Pancreas (tissue), 10 donors: ENCODE measurements around the gene NOS1. TPM values are rescaled to one million over a fixed set of nuclear protein-coding genes. Genes with fewer than 3 reads are reported as not detected.

Source experiments
- ATAC-seq, 4 donors: fragments of 200-7000 bp; cut with Tn5 transposase; one replicate each; pipeline versions ENCODE4 v1.8.0 to v1.9.1; 2020; ENCODE audit warnings: mild to moderate bottlenecking in 4 of 4, moderate library complexity in 4 of 4
- DNase-seq, 6 donors: peaks; one replicate each; pipeline ENCODE4 v3.0.0-alpha.2; 2020
- FAIRE-seq: peaks from 2 replicates; lab custom pipeline; 2012; peaks lifted over from hg19 to GRCh38; lab: Jason Lieb, UNC
- H3K27ac ChIP-seq, 4 donors: fragments of 200-600 bp; sonication (generic); 1 replicate in 3 of 4; 2 replicates in 1 of 4; pipeline versions ENCODE4 v1.5.0 to v1.8.0; 2020
- H3K27me3 ChIP-seq, 4 donors: fragments of 200-600 bp; one replicate each; pipeline ENCODE4 v1.8.0; 2021
- H3K36me3 ChIP-seq, 3 donors: fragments of 200-600 bp; sonication (generic) in 1 of 3; one replicate each; pipeline versions ENCODE4 v1.5.0 to v1.8.0; 2020 to 2021
- H3K4me1 ChIP-seq, 3 donors: fragments of 200-600 bp; one replicate each; pipeline ENCODE4 v1.8.0; 2021
- H3K4me3 ChIP-seq, 4 donors: fragments of 200-600 bp; sonication (generic) in 2 of 4; one replicate each; pipeline versions ENCODE4 v1.5.0 to v1.8.0; 2020 to 2021
- H3K9me3 ChIP-seq, 4 donors: fragments of 200-600 bp; one replicate each; pipeline ENCODE4 v1.8.0; 2021
- CTCF ChIP-seq, 4 donors: fragments of 200-600 bp; sonication (generic) in 3 of 4; IDR thresholded peaks; one replicate each; pipeline versions ENCODE4 v1.5.0 to v1.8.0; 2021; ENCODE audit warnings: antibody characterized with exemption in 4 of 4
- WGBS, 2 donors: extraction: QIAGEN DNeasy Blood & Tissue Kit; methylation state at CpG; one replicate each; pipeline ENCODE4 v1.1.7; 2013; 5-methylcytosine and 5-hydroxymethylcytosine counted together
- intact Hi-C, 3 donors: fragments of 100-400 bp; cut with DNase I; formaldehyde crosslinking; loops; one replicate each; pipeline versions ENCODE4 v1.11.1 to v1.14.2; 2022
- polyA plus RNA-seq, 2 donors: library from polyadenylated mRNA; stranded (reverse); fragments of 200-250 nt; gene quantifications; one replicate each; pipeline ENCODE4 v1.2.3, GENCODE V29; 2013
- total RNA-seq, 6 donors: library from RNA; stranded (reverse); fragmentation: NEBNext Ultra II Directional in 4 of 6; extraction: Animal tissue kit (Norgen Biotek cat#: 25700) in 4 of 6; gene quantifications; one replicate each; pipeline versions ENCODE4 v1.2.1 to v1.2.4, GENCODE V29; 2021 to 2023
- donor health status: healthy with polysubstance abuse.
- donor health status: DM: no; HTN: no; CAD: no; lungs with moderate emphysema.
- donor health status: DM: no; HTN: no; CAD: no.
- donor health status: control.
- donor health status: control.
- donor health status: Bipolar disorder and iron deficiency.
- donor health status: DM: yes; HTN: yes; CAD: no.
- donor health status: DM: no; HTN: no; CAD: no.
- donor health status: DM: no; HTN: no; CAD: no.
- donor health status: DM: yes; HTN: yes; CAD: no.

NOS1 gene
- total and polyA plus RNA-seq, 8 donors, result 0.14 to 2.0 (median 0.91) TPM

GRCh38 chr12:117347588-117347987, 13.8 kb downstream of the NOS1 start:
- intact Hi-C loops, result no loop called here
- Histone ChIP-seq H3K9me3 (no peaks in the 10 kb centered on the region), H3K27ac (no peak overlapping the region), H3K4me1 (no peaks in the 10 kb centered on the region), H3K27me3 (no peaks in the 10 kb centered on the region), H3K36me3 (no peaks in the 10 kb centered on the region), H3K4me3 (no peak overlapping the region)
- ATAC-seq (no peak), DNase-seq (no peak), FAIRE-seq (no peak)
- no peak for TF ChIP-seq CTCF (IDR thresholded peaks at IDR 0.05)
- WGBS, 2 donors, result 78 to 82% methylated on average over 4 of the region's 4 CpGs

- FAIRE-seq (no peak), ATAC-seq (no peak), DNase-seq (no peak)
- no peak for TF ChIP-seq CTCF (IDR thresholded peaks at IDR 0.05)
- no peaks in the 10 kb centered on the region for H3K36me3 ChIP-seq
- 94 to 98% methylated on average over 4 to 5 of the region's 5 CpGs for WGBS, 2 donors
- no peak overlapping the region for H3K4me3 ChIP-seq
- H3K27me3 ChIP-seq, result no peaks in the 10 kb centered on the region
- no peak overlapping the region for H3K27ac ChIP-seq
- no peaks in the 10 kb centered on the region for H3K4me1 ChIP-seq
- intact Hi-C loops, result no loop called here
- H3K9me3 ChIP-seq, result no peaks in the 10 kb centered on the region
Measured at GRCh38 chr12:117344716-117345115, 16.7 kb downstream of the NOS1 start.

- no peaks in the 10 kb centered on the region for H3K27me3 ChIP-seq
- DNase-seq (no peak), ATAC-seq (no peak), FAIRE-seq (no peak)
- H3K36me3 ChIP-seq, result no peaks in the 10 kb centered on the region
- H3K4me1 ChIP-seq, result no peaks in the 10 kb centered on the region
- intact Hi-C loops, result no loop called here
- no peak for TF ChIP-seq CTCF (IDR thresholded peaks at IDR 0.05)
- no peak overlapping the region for H3K4me3 ChIP-seq
- H3K9me3 ChIP-seq, result no peaks in the 10 kb centered on the region
- 93 to 100% methylated on average over 1 of the region's 1 CpG for WGBS, 2 donors
- H3K27ac ChIP-seq, result no peak overlapping the region
Measured at GRCh38 chr12:117343849-117344248, 17.6 kb downstream of the NOS1 start.

- Histone ChIP-seq H3K4me1 (no peaks in the 10 kb centered on the region), H3K27ac (no peak overlapping the region), H3K27me3 (no peaks in the 10 kb centered on the region), H3K36me3 (no peaks in the 10 kb centered on the region), H3K9me3 (no peaks in the 10 kb centered on the region), H3K4me3 (no peak overlapping the region)
- no peak for TF ChIP-seq CTCF (IDR thresholded peaks at IDR 0.05)
- DNase-seq (no peak), FAIRE-seq (no peak), ATAC-seq (no peak)
- intact Hi-C loops, result no loop called here
- 46 to 50% methylated on average over 4 of the region's 4 CpGs for WGBS, 2 donors
Measured at GRCh38 chr12:117343296-117343695, 18.1 kb downstream of the NOS1 start.

GRCh38 chr12:117342682-117343081, 18.7 kb downstream of the NOS1 start:
- H3K4me3 ChIP-seq, result no peak overlapping the region
- ATAC-seq, result no peak
- no peak for FAIRE-seq
- intact Hi-C loops, result no loop called here
- no peaks in the 10 kb centered on the region for H3K4me1 ChIP-seq
- 40 to 43% methylated on average over 2 of the region's 2 CpGs for WGBS, 2 donors
- TF ChIP-seq CTCF (IDR thresholded peaks at IDR 0.05), result no peak
- H3K36me3 ChIP-seq, result no peaks in the 10 kb centered on the region
- no peaks in the 10 kb centered on the region for H3K9me3 ChIP-seq
- no peak for DNase-seq
- no peaks in the 10 kb centered on the region for H3K27me3 ChIP-seq
- no peak overlapping the region for H3K27ac ChIP-seq
